Panc1 (cell line): Measurements from ENCODE around the gene RAB4B. TPM values are rescaled to one million over a fixed set of nuclear protein-coding genes. Genes with fewer than 3 reads are reported as not detected.

Experiments
- ATAC-seq: fragments of 200-7000 bp; cut with Tn5 transposase; 2 replicates; pipeline ENCODE4 v1.9.1; 2020; ENCODE audit warnings: mild to moderate bottlenecking, moderate library complexity
- BruUV-seq: library from RNA; stranded (reverse); fragments of 400-500 nt; replicated peaks from 2 replicates; lab custom pipeline; 2021; lab: Mats Ljungman, UMichigan
- CTCF ChIA-PET: fragments of 300-600 bp; sonication (Branson Sonifier 250); formaldehyde crosslinking; loops from one replicate; lab custom pipeline; 2022; ENCODE audit warnings: antibody characterized with exemption; lab: Charles Lee
- POLR2A ChIA-PET: fragments of 300-600 bp; sonication (Branson Sonifier 250); formaldehyde crosslinking; loops from one replicate; lab custom pipeline; 2022; ENCODE audit warnings: antibody characterized with exemption; lab: Charles Lee
- DNase-seq: peaks from one replicate; pipeline ENCODE4 v3.0.0-alpha.2; 2010; ENCODE audit warnings: low read depth, low spot score
- H3K27ac ChIP-seq: 2 replicates; pipeline ENCODE4 v1.5.1; 2011; ENCODE audit warnings: mild to moderate bottlenecking, low read length, inconsistent platforms
- H3K27me3 ChIP-seq: fragments of 200-500 bp; sonication (Bioruptor generic); 2 replicates; pipeline ENCODE4 v1.6.0; 2014; ENCODE audit warnings: low read length, inconsistent platforms; ENCODE audit not compliant: control insufficient read depth, insufficient read depth
- H3K36me3 ChIP-seq: fragments of 200-500 bp; sonication (Bioruptor generic); 2 replicates; pipeline ENCODE4 v1.5.1; 2014; ENCODE audit warnings: inconsistent platforms, mild to moderate bottlenecking, low read length, moderate library complexity; ENCODE audit not compliant: control insufficient read depth, insufficient read depth
- H3K4me1 ChIP-seq: 2 replicates; pipeline ENCODE4 v1.5.1; 2011; ENCODE audit warnings: inconsistent platforms, mild to moderate bottlenecking, low read length, moderate library complexity; ENCODE audit not compliant: control insufficient read depth, insufficient read depth
- H3K4me3 ChIP-seq, 2 experiments: 2 replicates each; pipeline ENCODE4 v1.5.1; 2011 to 2012; ENCODE audit warnings: low read depth in 2 of 2, low read length in 2 of 2, mild to moderate bottlenecking in 2 of 2, inconsistent platforms in 1 of 2, moderate library complexity in 1 of 2
- H3K9me3 ChIP-seq: fragments of 200-500 bp; sonication (Bioruptor generic); 2 replicates; pipeline ENCODE4 v1.5.1; 2014; ENCODE audit warnings: low read depth, mild to moderate bottlenecking, inconsistent platforms, low read length, moderate library complexity; ENCODE audit not compliant: control insufficient read depth, insufficient read depth
- POLR2AphosphoS5 ChIP-seq: IDR thresholded peaks from 2 replicates; pipeline ENCODE4 v1.6.1; 2012; ENCODE audit warnings: mild to moderate bottlenecking, low read depth, low read length, moderate library complexity
- SIN3A ChIP-seq: IDR thresholded peaks from 2 replicates; pipeline ENCODE4 v1.6.1; 2012; ENCODE audit warnings: low read depth, mild to moderate bottlenecking, low read length, moderate library complexity, borderline replicate concordance; ENCODE audit not compliant: insufficient read depth
- TCF7L2 ChIP-seq: IDR thresholded peaks from 2 replicates; pipeline ENCODE4 v1.6.1; 2011; ENCODE audit warnings: mild to moderate bottlenecking, low read depth, low read length, inconsistent platforms
- in situ Hi-C: cut with HindIII; loops from 2 replicates; pipeline ENCODE4 v1.10.0; 2016; ENCODE audit warnings: low sequenced_read_pairs, low pct_unique_long_range_greater_than_20kb
- intact Hi-C: fragments of 100-400 bp; cut with micrococcal nuclease; formaldehyde crosslinking; loops from one replicate; pipeline ENCODE4 v1.10.0; 2022; ENCODE audit not compliant: unreplicated experiment
- total RNA-seq: library from RNA; stranded (reverse); gene quantifications from one replicate; pipeline ENCODE4 v1.2.1, GENCODE V29; 2021; ENCODE audit not compliant: unreplicated experiment
- TF ChIP-seq, protein P1 (sequence below): fragments of 450-650 bp; IDR thresholded peaks from 2 replicates; pipeline ENCODE4 v1.5.1; 2017; ENCODE audit warnings: mild to moderate bottlenecking
- TF ChIP-seq, protein P2 (sequence below), 2 experiments: IDR thresholded peaks; 2 replicates each; pipeline ENCODE4 v1.6.1; 2011 to 2012; ENCODE audit warnings: low read depth in 2 of 2, control low read depth in 1 of 2, low read length in 1 of 2, mild to moderate bottlenecking in 1 of 2, moderate library complexity in 1 of 2; ENCODE audit not compliant: insufficient read depth in 1 of 2

RAB4B gene
- total RNA-seq, 1 experiment from 2014 or later = 24.8 TPM

DNA sequence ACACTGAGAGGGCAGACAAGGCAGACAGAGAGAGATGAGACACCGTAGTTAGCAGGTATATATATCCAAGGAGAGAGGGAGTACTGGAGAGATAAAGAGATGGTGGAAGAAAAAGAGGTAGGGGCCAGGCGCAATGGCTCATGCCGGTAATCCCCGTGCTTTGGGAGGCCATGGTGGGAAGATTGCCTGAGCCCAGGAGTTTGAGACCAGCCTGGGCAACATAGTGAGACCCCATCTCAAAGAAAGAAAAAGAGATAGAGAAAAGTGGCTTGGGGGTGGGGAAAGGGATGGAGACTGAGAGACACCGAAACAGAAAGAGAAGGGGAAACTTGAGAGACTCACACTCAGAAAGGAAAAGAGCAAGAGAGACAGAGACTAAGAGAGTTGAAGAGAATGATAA, 2.5 kb downstream of the RAB4B start:
- TF ChIP-seq TCF7L2 (no peak), POLR2AphosphoS5 (no peak), SIN3A (no peak)
- TF ChIP-seq, protein P1, sequence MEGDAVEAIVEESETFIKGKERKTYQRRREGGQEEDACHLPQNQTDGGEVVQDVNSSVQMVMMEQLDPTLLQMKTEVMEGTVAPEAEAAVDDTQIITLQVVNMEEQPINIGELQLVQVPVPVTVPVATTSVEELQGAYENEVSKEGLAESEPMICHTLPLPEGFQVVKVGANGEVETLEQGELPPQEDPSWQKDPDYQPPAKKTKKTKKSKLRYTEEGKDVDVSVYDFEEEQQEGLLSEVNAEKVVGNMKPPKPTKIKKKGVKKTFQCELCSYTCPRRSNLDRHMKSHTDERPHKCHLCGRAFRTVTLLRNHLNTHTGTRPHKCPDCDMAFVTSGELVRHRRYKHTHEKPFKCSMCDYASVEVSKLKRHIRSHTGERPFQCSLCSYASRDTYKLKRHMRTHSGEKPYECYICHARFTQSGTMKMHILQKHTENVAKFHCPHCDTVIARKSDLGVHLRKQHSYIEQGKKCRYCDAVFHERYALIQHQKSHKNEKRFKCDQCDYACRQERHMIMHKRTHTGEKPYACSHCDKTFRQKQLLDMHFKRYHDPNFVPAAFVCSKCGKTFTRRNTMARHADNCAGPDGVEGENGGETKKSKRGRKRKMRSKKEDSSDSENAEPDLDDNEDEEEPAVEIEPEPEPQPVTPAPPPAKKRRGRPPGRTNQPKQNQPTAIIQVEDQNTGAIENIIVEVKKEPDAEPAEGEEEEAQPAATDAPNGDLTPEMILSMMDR = no peak
- TF ChIP-seq, protein P2, sequence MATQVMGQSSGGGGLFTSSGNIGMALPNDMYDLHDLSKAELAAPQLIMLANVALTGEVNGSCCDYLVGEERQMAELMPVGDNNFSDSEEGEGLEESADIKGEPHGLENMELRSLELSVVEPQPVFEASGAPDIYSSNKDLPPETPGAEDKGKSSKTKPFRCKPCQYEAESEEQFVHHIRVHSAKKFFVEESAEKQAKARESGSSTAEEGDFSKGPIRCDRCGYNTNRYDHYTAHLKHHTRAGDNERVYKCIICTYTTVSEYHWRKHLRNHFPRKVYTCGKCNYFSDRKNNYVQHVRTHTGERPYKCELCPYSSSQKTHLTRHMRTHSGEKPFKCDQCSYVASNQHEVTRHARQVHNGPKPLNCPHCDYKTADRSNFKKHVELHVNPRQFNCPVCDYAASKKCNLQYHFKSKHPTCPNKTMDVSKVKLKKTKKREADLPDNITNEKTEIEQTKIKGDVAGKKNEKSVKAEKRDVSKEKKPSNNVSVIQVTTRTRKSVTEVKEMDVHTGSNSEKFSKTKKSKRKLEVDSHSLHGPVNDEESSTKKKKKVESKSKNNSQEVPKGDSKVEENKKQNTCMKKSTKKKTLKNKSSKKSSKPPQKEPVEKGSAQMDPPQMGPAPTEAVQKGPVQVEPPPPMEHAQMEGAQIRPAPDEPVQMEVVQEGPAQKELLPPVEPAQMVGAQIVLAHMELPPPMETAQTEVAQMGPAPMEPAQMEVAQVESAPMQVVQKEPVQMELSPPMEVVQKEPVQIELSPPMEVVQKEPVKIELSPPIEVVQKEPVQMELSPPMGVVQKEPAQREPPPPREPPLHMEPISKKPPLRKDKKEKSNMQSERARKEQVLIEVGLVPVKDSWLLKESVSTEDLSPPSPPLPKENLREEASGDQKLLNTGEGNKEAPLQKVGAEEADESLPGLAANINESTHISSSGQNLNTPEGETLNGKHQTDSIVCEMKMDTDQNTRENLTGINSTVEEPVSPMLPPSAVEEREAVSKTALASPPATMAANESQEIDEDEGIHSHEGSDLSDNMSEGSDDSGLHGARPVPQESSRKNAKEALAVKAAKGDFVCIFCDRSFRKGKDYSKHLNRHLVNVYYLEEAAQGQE (IDR thresholded peaks at IDR 0.05; ENCODE audit: insufficient read depth in 1 of 2, low read depth in 2 of 2, low read length in 1 of 2) = no peak

DNA sequence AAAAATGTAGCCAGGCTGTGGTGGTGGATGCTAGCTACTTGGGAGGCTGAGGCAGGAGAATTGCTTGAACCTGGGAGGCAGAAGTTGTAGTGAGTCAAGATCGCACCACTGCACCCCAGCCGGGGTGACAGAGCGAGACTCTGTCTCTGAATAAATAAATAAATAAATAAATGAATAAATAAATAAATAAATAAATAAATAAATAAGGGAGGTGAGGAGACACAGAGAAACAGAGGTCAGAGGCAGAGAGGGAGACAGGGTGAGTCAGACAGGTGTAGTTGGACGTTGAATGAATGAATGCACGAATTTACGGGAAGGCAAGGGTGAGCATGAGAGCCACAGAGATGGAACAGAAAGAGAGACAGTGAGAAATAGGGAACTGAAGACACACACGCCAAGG, 3.1 kb downstream of the RAB4B start:
- no TSS peak for BruUV-seq
- TF ChIP-seq, protein P2 (IDR thresholded peaks at IDR 0.05; ENCODE audit: insufficient read depth in 1 of 2, low read depth in 2 of 2, low read length in 1 of 2) = no peak
- Histone ChIP-seq H3K27ac (no peak overlapping the region), H3K4me1 (peaks cover 6% of the 10 kb centered on the region; the same call in 1 of the 2 replicates), H3K4me3 (no peak overlapping the region), H3K9me3 (no peaks in the 10 kb centered on the region), H3K36me3 (no peaks in the 10 kb centered on the region), H3K27me3 (no peaks in the 10 kb centered on the region)
- DNase-seq (no peak), ATAC-seq (no peak)
- POLR2A ChIA-PET = no interaction called here
- CTCF ChIA-PET = no interaction called here
- intact Hi-C loops (no loop called here), in situ Hi-C loops (no loop called here)

More for the DNA sequence above, 2.5 kb downstream of the RAB4B start:
- no TSS peak for BruUV-seq
- POLR2A ChIA-PET = interaction anchor here (0.6 kb wide), 1 partner anchor 10 kb away, joined by 4 read pairs; no protein-coding TSS in a partner anchor
- Histone ChIP-seq H3K36me3 (no peaks in the 10 kb centered on the region), H3K27ac (no peak overlapping the region), H3K4me3 (no peak overlapping the region), H3K27me3 (no peaks in the 10 kb centered on the region), H3K9me3 (no peaks in the 10 kb centered on the region), H3K4me1 (peaks cover 6% of the 10 kb centered on the region; the same call in 1 of the 2 replicates)
- intact Hi-C loops = no loop called here
- no peak for DNase-seq
- CTCF ChIA-PET = no interaction called here
- in situ Hi-C loops = no loop called here
- ATAC-seq = no peak
